ENCODE data around the gene ELOVL3. TPM values are rescaled to one million over a fixed set of nuclear protein-coding genes. Genes with fewer than 3 reads are reported as not detected.

Gene ELOVL3
- total and polyA plus RNA-seq, 9 of the 15 experiments (the other 6 are each of a cell fraction or from before 2014, with no cell fraction given) = 0.32 to 3.3 (median 0.87) TPM

GRCh38 chr10:102231357-102232318 is 5.5 kb downstream of the ELOVL3 start (continued):
- peak; percentile 8 for TF ChIP-seq RBBP5 (IDR thresholded peaks at IDR 0.05; ENCODE audit: borderline replicate concordance, insufficient read depth, low read length, poor library complexity, severe bottlenecking)
- peak; percentile 13; the same call in 1 of the 2 replicates for TF ChIP-seq CTBP1 (IDR thresholded peaks at IDR 0.05; ENCODE audit: borderline replicate concordance)
- TF ChIP-seq ZNF431 (CRISPR knock-in tag; IDR thresholded peaks at IDR 0.05) = 0 out of 2 replicates have a peak, but pooled peaks have one; percentile 44
- TF ChIP-seq RCOR1 (IDR thresholded peaks at IDR 0.05; ENCODE audit: borderline replicate concordance in 1 of 2, low read depth in 2 of 2, low read length in 2 of 2) = 0 out of 4 replicates have a peak, but pooled peaks of 1 of the 2 experiments have one; percentile 15
- no peak for TF ChIP-seq POLR3A (IDR thresholded peaks at IDR 0.05; ENCODE audit: borderline replicate concordance, extremely low read depth, insufficient read depth, insufficient read length)
- TF ChIP-seq, protein P1, sequence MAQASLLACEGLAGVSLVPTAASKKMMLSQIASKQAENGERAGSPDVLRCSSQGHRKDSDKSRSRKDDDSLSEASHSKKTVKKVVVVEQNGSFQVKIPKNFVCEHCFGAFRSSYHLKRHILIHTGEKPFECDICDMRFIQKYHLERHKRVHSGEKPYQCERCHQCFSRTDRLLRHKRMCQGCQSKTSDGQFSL (CRISPR knock-in tag; IDR thresholded peaks at IDR 0.05) = peak; percentile 74; the same call in 1 of the 2 replicates
- TF ChIP-seq, protein P1 (tag; IDR thresholded peaks at IDR 0.05) = no peak
- TF ChIP-seq SRSF9 (IDR thresholded peaks at IDR 0.05; ENCODE audit: borderline replicate concordance, low read depth, low read length) = no peak
- TF ChIP-seq SMARCA5 (IDR thresholded peaks at IDR 0.05) = no peak
- TF ChIP-seq RAD21 (CRISPR knock-in tag; conservative IDR thresholded peaks at IDR 0.05 in 1 of 2, IDR thresholded peaks at IDR 0.05 in 1 of 2) = peak; percentile 37 to 71
- TF ChIP-seq NELFE (IDR thresholded peaks at IDR 0.05; ENCODE audit: insufficient read depth, insufficient read length) = no peak
- peak; percentile 59; the same call in 1 of the 2 replicates for TF ChIP-seq MTA3 (IDR thresholded peaks at IDR 0.05; ENCODE audit: borderline replicate concordance)
- TF ChIP-seq ILK (tag; IDR thresholded peaks at IDR 0.05; ENCODE audit: borderline replicate concordance, low read depth) = no peak
- TF ChIP-seq HIVEP1 (CRISPR knock-in tag; IDR thresholded peaks at IDR 0.05) = no peak
- no peak for TF ChIP-seq HNRNPL (IDR thresholded peaks at IDR 0.05; ENCODE audit: low read depth, low read length)
- TF ChIP-seq ZNF699 (CRISPR knock-in tag; IDR thresholded peaks at IDR 0.05; ENCODE audit: insufficient replicate concordance) = no peak
- 0 out of 2 replicates have a peak, but pooled peaks have one; percentile 22 for TF ChIP-seq GABPB1 (CRISPR knock-in tag; IDR thresholded peaks at IDR 0.05)
- TF ChIP-seq MITF (IDR thresholded peaks at IDR 0.05) = no peak
- 0 out of 2 replicates have a peak, but pooled peaks have one; percentile 12 for TF ChIP-seq SMAD4 (CRISPR knock-in tag; conservative IDR thresholded peaks at IDR 0.05)
- TF ChIP-seq ZBTB7A (IDR thresholded peaks at IDR 0.05; ENCODE audit: borderline replicate concordance, control insufficient read depth, low read depth, low read length) = peak; percentile 67
- TF ChIP-seq HDGF (IDR thresholded peaks at IDR 0.05) = no peak
- no peak for TF ChIP-seq SREBF2 (CRISPR knock-in tag; IDR thresholded peaks at IDR 0.05)
- peak; percentile 29 for TF ChIP-seq L3MBTL2 (IDR thresholded peaks at IDR 0.05)

Data from K562 (cell line).